ENCODE measurements around the gene KRTAP10-12.

- TF ChIP-seq POLR2A (IDR thresholded peaks at IDR 0.05; ENCODE audit: low read depth, low read length) (no peak), TAF1 (IDR thresholded peaks at IDR 0.05; ENCODE audit: low read depth, low read length) (no peak), POLR2AphosphoS5 (IDR thresholded peaks at IDR 0.05; ENCODE audit: low read depth, low read length) (no peak)
These were observed 48.2 kb upstream of the KRTAP10-12 start for GRCh38 chr21:44648557-44649311.
